ENCODE results near the gene C10orf67. TPM values are rescaled to one million over a fixed set of nuclear protein-coding genes. Genes with fewer than 3 reads are reported as not detected.
"Not testable (repeated sequence)": the region's sequence is repeated elsewhere in the genome, so short reads cannot be mapped to it uniquely, and the experiment has no call there.

Gene C10orf67
- total RNA-seq, 4 donors from 2014 or later = 0.09 TPM; not detected in 3

GRCh38 chr10:23359692-23360380 lies 15.2 kb upstream of the C10orf67 start:
- no peak for TF ChIP-seq POLR2A (IDR thresholded peaks at IDR 0.05)
- no peak for TF ChIP-seq CTCF (IDR thresholded peaks at IDR 0.05 in 4 of 5, conservative IDR thresholded peaks at IDR 0.05 in 1 of 5)
- no peak overlapping the region for H3K4me3 ChIP-seq
- H3K9me3 ChIP-seq = no peaks in the 10 kb centered on the region
- H3K27ac ChIP-seq = no peak overlapping the region
- in situ Hi-C loops (cut with MboI; ENCODE audit: low sequenced_read_pairs in 4 of 4) = no loop called here
- no peak for DNase-seq
- no peak for ATAC-seq
- no peaks in the 10 kb centered on the region for H3K27me3 ChIP-seq
- intact Hi-C loops (cut with DNase I; ENCODE audit: low total_unique reads) = no loop called here
- H3K4me1 ChIP-seq = no peaks in the 10 kb centered on the region
- no peaks in the 10 kb centered on the region for H3K36me3 ChIP-seq

DNA sequence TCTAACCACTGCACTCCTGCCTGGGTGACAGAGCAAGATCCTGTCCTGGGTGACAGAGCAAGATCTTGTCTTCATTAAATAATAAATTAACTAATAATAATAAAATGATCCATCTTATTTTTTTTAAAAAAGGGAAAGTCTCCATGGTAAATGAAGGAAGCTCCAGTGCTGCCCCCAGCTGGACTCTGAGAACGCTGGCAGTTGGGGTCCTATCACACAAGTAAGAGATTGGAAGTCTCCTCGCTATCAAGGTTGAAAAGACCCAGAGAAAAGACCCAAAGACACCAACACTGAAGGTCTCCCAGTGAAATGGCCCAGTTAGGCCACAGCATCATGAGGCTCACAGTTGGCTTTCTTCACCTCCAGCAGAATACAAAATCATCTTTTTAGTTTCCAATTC lies 13.8 kb upstream of the C10orf67 start:
- no peaks in the 10 kb centered on the region for H3K27me3 ChIP-seq
- H3K36me3 ChIP-seq = no peaks in the 10 kb centered on the region
- intact Hi-C loops (cut with DNase I; ENCODE audit: low total_unique reads) = no loop called here
- DNase-seq (no peak), ATAC-seq (no peak)
- TF ChIP-seq CTCF (IDR thresholded peaks at IDR 0.05 in 4 of 5, conservative IDR thresholded peaks at IDR 0.05 in 1 of 5) (no peak), POLR2A (IDR thresholded peaks at IDR 0.05) (no peak)
- no peak overlapping the region for H3K4me3 ChIP-seq
- in situ Hi-C loops (cut with MboI; ENCODE audit: low sequenced_read_pairs in 4 of 4) = no loop called here
- no peaks in the 10 kb centered on the region for H3K4me1 ChIP-seq
- no peaks in the 10 kb centered on the region for H3K9me3 ChIP-seq
- no peak overlapping the region for H3K27ac ChIP-seq

GRCh38 chr10:23354630-23355279 lies 10.2 kb upstream of the C10orf67 start:
- H3K4me1 ChIP-seq = no peaks in the 10 kb centered on the region
- no peaks in the 10 kb centered on the region for H3K27me3 ChIP-seq
- TF ChIP-seq CTCF (IDR thresholded peaks at IDR 0.05 in 4 of 5, conservative IDR thresholded peaks at IDR 0.05 in 1 of 5) = no peak
- TF ChIP-seq POLR2A (IDR thresholded peaks at IDR 0.05) = no peak
- intact Hi-C loops (cut with DNase I; ENCODE audit: low total_unique reads) = loop anchor here (5.0 kb wide), 1 partner anchor 43 kb away; no protein-coding TSS in a partner anchor
- no peak for DNase-seq
- in situ Hi-C loops (cut with MboI; ENCODE audit: low sequenced_read_pairs in 4 of 4) = no loop called here
- H3K27ac ChIP-seq = no peak overlapping the region
- H3K36me3 ChIP-seq = no peaks in the 10 kb centered on the region
- no peak overlapping the region for H3K4me3 ChIP-seq
- no peak for ATAC-seq
- no peaks in the 10 kb centered on the region for H3K9me3 ChIP-seq

DNA sequence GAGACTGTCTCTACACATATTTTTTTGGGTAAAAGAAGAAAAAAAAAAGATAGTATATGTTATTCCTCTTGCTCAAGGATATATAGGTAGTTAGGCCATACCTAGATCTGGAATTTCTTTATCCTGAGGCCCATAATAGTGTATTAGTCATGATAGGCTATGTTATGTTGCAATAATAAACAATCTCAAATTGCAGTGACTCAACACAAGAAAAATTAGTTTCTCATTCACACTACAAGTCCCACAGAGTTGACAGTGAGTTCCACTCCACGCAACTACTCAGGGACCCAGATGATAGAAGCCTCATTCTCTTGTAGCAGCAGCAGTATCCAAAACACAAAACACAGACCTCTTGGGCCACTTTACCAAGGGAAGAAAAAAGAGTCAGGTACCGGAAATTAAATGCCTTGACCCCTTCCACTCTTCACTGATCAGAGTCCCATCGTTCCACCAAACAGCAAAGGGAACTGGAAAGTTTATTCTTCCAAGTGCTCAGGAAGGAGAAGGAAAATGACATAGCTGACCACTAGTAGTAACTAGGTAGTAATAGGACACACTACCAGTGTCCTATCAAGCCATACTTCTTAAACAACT lies 7.4 kb upstream of the C10orf67 start:
- Histone ChIP-seq H3K4me1 (peaks cover 10 to 11% of the 10 kb centered on the region in 2 donors), H3K9me3 (no peaks in the 10 kb centered on the region), H3K27ac (no peak overlapping the region), H3K27me3 (no peaks in the 10 kb centered on the region), H3K36me3 (no peaks in the 10 kb centered on the region), H3K4me3 (no peak overlapping the region)
- DNase-seq (no peak), ATAC-seq (no peak)
- TF ChIP-seq CTCF (IDR thresholded peaks at IDR 0.05 in 4 of 5, conservative IDR thresholded peaks at IDR 0.05 in 1 of 5) = no peak
- no peak for TF ChIP-seq POLR2A (IDR thresholded peaks at IDR 0.05)
- intact Hi-C loops (cut with DNase I; ENCODE audit: low total_unique reads) = loop anchor here (5.0 kb wide), 1 partner anchor 45 kb away; no protein-coding TSS in a partner anchor
- in situ Hi-C loops (cut with MboI; ENCODE audit: low sequenced_read_pairs in 4 of 4) = no loop called here

DNA sequence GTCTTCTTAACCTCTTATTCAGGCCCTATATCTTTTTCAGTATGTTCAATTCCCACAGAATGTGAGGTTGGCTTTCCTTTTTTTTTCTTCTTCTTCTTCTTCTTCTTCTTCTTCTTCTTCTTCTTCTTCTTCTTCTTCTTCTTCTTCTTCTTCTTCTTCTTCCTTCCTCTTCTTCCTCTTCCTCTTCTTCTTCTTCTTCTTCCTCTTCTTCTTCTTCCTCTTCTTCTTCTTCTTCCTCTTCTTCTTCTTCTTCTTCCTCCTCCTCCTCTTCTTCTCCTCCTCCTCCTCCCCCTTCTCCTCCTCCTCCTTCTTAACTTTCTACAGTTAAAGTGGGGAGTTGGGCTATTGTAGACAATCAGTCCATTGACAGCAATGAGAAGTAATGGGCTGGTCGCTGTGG lies 6.1 kb upstream of the C10orf67 start:
- ATAC-seq; H3K36me3 ChIP-seq; H3K27me3 ChIP-seq; H3K9me3 ChIP-seq; in situ Hi-C loops (cut with MboI; ENCODE audit: low sequenced_read_pairs in 4 of 4); DNase-seq; H3K4me3 ChIP-seq; H3K27ac ChIP-seq: not testable (repeated sequence)
- intact Hi-C loops (cut with DNase I; ENCODE audit: low total_unique reads) = loop anchor here (5.0 kb wide), 1 partner anchor 47 kb away; no protein-coding TSS in a partner anchor
- H3K4me1 ChIP-seq = peaks cover 11% of the 10 kb centered on the region in 2 donors
